Vagina (tissue), 2 donors: ENCODE measurements around the gene RAP1GDS1.

Experiments
- CTCF ChIP-seq, 3 experiments: fragments of 450-650 bp in 2 of 3; fragments of 200-600 bp in 1 of 3; sonication (generic) in 1 of 3; IDR thresholded peaks; one replicate each; pipeline ENCODE4 v1.5.1; 2017 to 2019; ENCODE audit warnings: antibody characterized with exemption in 3 of 3, mild to moderate bottlenecking in 2 of 3, moderate library complexity in 2 of 3
- POLR2A ChIP-seq, 2 donors: fragments of 450-650 bp; IDR thresholded peaks; one replicate each; pipeline ENCODE4 v1.6.1; 2017; ENCODE audit warnings: antibody characterized with exemption in 2 of 2, mild to moderate bottlenecking in 2 of 2, moderate library complexity in 2 of 2
- POLR2AphosphoS5 ChIP-seq, 2 donors: sonication (generic); formaldehyde crosslinking; IDR thresholded peaks; one replicate each; pipeline ENCODE4 v1.9.0; 2017; ENCODE audit warnings: antibody characterized with exemption in 2 of 2, mild to moderate bottlenecking in 2 of 2, low read depth in 1 of 2; ENCODE audit not compliant: insufficient read depth in 1 of 2

GRCh38 chr4:98383431-98384106 is 122.4 kb downstream of the RAP1GDS1 start:
- TF ChIP-seq CTCF (IDR thresholded peaks at IDR 0.05) (no peak), POLR2AphosphoS5 (IDR thresholded peaks at IDR 0.05; ENCODE audit: insufficient read depth in 1 of 2, low read depth in 1 of 2) (no peak), POLR2A (IDR thresholded peaks at IDR 0.05) (no peak)
